ENCODE data around the gene DVL2.
"Not testable (repeated sequence)": the region's sequence is repeated elsewhere in the genome, so short reads cannot be mapped to it uniquely, and the experiment has no call there.

Gene DVL2

GRCh38 chr17:7191571-7192270 lies 42.6 kb downstream of the DVL2 start:
- Histone ChIP-seq H3K36me3 (ENCODE audit: control insufficient read depth, insufficient read depth, low read length) (no peaks in the 10 kb centered on the region), H3K4me3 (ENCODE audit: low read length) (no peak overlapping the region)

GRCh38 chr17:7191069-7191468 lies 43.2 kb downstream of the DVL2 start:
- Histone ChIP-seq H3K27me3 (ENCODE audit: control insufficient read depth, insufficient read depth, low read length) (no peaks in the 10 kb centered on the region), H3K9ac (ENCODE audit: low read length) (no peak overlapping the region), H3K4me3 (ENCODE audit: low read length) (no peak overlapping the region), H3K4me1 (ENCODE audit: control insufficient read depth, insufficient read depth, low read length) (no peaks in the 10 kb centered on the region), H3K36me3 (ENCODE audit: control insufficient read depth, insufficient read depth, low read length) (no peaks in the 10 kb centered on the region), H3K9me3 (ENCODE audit: control insufficient read depth, low read length) (no peaks in the 10 kb centered on the region)

More at GRCh38 chr17:7191571-7192270, 42.6 kb downstream of the DVL2 start:
- no peaks in the 10 kb centered on the region for H3K4me1 ChIP-seq (ENCODE audit: control insufficient read depth, insufficient read depth, low read length)
- H3K27me3 ChIP-seq (ENCODE audit: control insufficient read depth, insufficient read depth, low read length) = no peaks in the 10 kb centered on the region
- no peaks in the 10 kb centered on the region for H3K9me3 ChIP-seq (ENCODE audit: control insufficient read depth, low read length)
- no peak overlapping the region for H3K9ac ChIP-seq (ENCODE audit: low read length)

- no peaks in the 10 kb centered on the region for H3K36me3 ChIP-seq (ENCODE audit: control insufficient read depth, insufficient read depth, low read length)
- H3K27me3 ChIP-seq (ENCODE audit: control insufficient read depth, insufficient read depth, low read length) = no peaks in the 10 kb centered on the region
- no peaks in the 10 kb centered on the region for H3K9me3 ChIP-seq (ENCODE audit: control insufficient read depth, low read length)
- H3K9ac ChIP-seq (ENCODE audit: low read length) = no peak overlapping the region
- H3K4me3 ChIP-seq (ENCODE audit: low read length) = no peak overlapping the region
- H3K4me1 ChIP-seq (ENCODE audit: control insufficient read depth, insufficient read depth, low read length) = no peaks in the 10 kb centered on the region
These were observed 43.9 kb downstream of the DVL2 start for GRCh38 chr17:7190276-7190917.

- Histone ChIP-seq H3K36me3 (ENCODE audit: control insufficient read depth, insufficient read depth, low read length) (no peaks in the 10 kb centered on the region), H3K9me3 (ENCODE audit: control insufficient read depth, low read length) (no peaks in the 10 kb centered on the region), H3K27me3 (ENCODE audit: control insufficient read depth, insufficient read depth, low read length) (no peaks in the 10 kb centered on the region), H3K9ac (ENCODE audit: low read length) (no peak overlapping the region), H3K4me3 (ENCODE audit: low read length) (no peak overlapping the region), H3K4me1 (ENCODE audit: control insufficient read depth, insufficient read depth, low read length) (no peaks in the 10 kb centered on the region)
These were observed 48.1 kb downstream of the DVL2 start for GRCh38 chr17:7186241-7186640.

- no peaks in the 10 kb centered on the region for H3K36me3 ChIP-seq (ENCODE audit: control insufficient read depth, insufficient read depth, low read length)
- H3K4me3 ChIP-seq (ENCODE audit: low read length) = no peak overlapping the region
- no peaks in the 10 kb centered on the region for H3K9me3 ChIP-seq (ENCODE audit: control insufficient read depth, low read length)
- no peaks in the 10 kb centered on the region for H3K27me3 ChIP-seq (ENCODE audit: control insufficient read depth, insufficient read depth, low read length)
- no peaks in the 10 kb centered on the region for H3K4me1 ChIP-seq (ENCODE audit: control insufficient read depth, insufficient read depth, low read length)
- no peak overlapping the region for H3K9ac ChIP-seq (ENCODE audit: low read length)
These were observed 49.7 kb downstream of the DVL2 start for GRCh38 chr17:7184647-7185046.

- Histone ChIP-seq H3K9me3 (ENCODE audit: control insufficient read depth, low read length) (no peaks in the 10 kb centered on the region), H3K4me3 (ENCODE audit: low read length) (no peak overlapping the region), H3K36me3 (ENCODE audit: control insufficient read depth, insufficient read depth, low read length) (no peaks in the 10 kb centered on the region), H3K27me3 (ENCODE audit: control insufficient read depth, insufficient read depth, low read length) (no peaks in the 10 kb centered on the region), H3K4me1 (ENCODE audit: control insufficient read depth, insufficient read depth, low read length) (no peaks in the 10 kb centered on the region), H3K9ac (ENCODE audit: low read length) (no peak overlapping the region)
These were observed 50.2 kb downstream of the DVL2 start for GRCh38 chr17:7184091-7184488.

GRCh38 chr17:7183433-7184090 lies 50.8 kb downstream of the DVL2 start:
- peaks cover under 1% of the 10 kb centered on the region for H3K27me3 ChIP-seq (ENCODE audit: control insufficient read depth, insufficient read depth, low read length)
- H3K9ac ChIP-seq (ENCODE audit: low read length) = no peak overlapping the region
- no peaks in the 10 kb centered on the region for H3K4me1 ChIP-seq (ENCODE audit: control insufficient read depth, insufficient read depth, low read length)
- no peaks in the 10 kb centered on the region for H3K9me3 ChIP-seq (ENCODE audit: control insufficient read depth, low read length)
- H3K36me3 ChIP-seq (ENCODE audit: control insufficient read depth, insufficient read depth, low read length) = no peaks in the 10 kb centered on the region
- H3K4me3 ChIP-seq (ENCODE audit: low read length) = no peak overlapping the region

- not testable (repeated sequence) for H3K9me3 ChIP-seq (ENCODE audit: control insufficient read depth, low read length); H3K36me3 ChIP-seq (ENCODE audit: control insufficient read depth, insufficient read depth, low read length); H3K9ac ChIP-seq (ENCODE audit: low read length); H3K4me3 ChIP-seq (ENCODE audit: low read length)
- H3K4me1 ChIP-seq (ENCODE audit: control insufficient read depth, insufficient read depth, low read length) = peaks cover 12% of the 10 kb centered on the region
- peaks cover 14% of the 10 kb centered on the region for H3K27me3 ChIP-seq (ENCODE audit: control insufficient read depth, insufficient read depth, low read length)
These were observed 52.2 kb downstream of the DVL2 start for GRCh38 chr17:7182101-7182500.

- Histone ChIP-seq H3K4me3 (ENCODE audit: low read length) (no peak within 1 kb of the TSS), H3K9ac (ENCODE audit: low read length) (no peak within 1 kb of the TSS), H3K4me1 (ENCODE audit: control insufficient read depth, insufficient read depth, low read length) (peaks cover 16% of the 10 kb centered on the region), H3K36me3 (ENCODE audit: control insufficient read depth, insufficient read depth, low read length) (no peaks in the 10 kb centered on the region), H3K9me3 (ENCODE audit: control insufficient read depth, low read length) (no peaks in the 10 kb centered on the region), H3K27me3 (ENCODE audit: control insufficient read depth, insufficient read depth, low read length) (peaks cover 24% of the 10 kb centered on the region)
These were observed 54.7 kb downstream of the DVL2 start, which contains the start of gene ASGR1 for GRCh38 chr17:7179317-7180254. TSS of gene ASGR1 (minus strand) at chr17:7179370. CDS start at chr17:7178563, 807 bp downstream.

- H3K9me3 ChIP-seq (ENCODE audit: control insufficient read depth, low read length) = no peaks in the 10 kb centered on the region
- peaks cover 22% of the 10 kb centered on the region for H3K4me1 ChIP-seq (ENCODE audit: control insufficient read depth, insufficient read depth, low read length)
- H3K4me3 ChIP-seq (ENCODE audit: low read length) = no peak overlapping the region
- H3K9ac ChIP-seq (ENCODE audit: low read length) = no peak overlapping the region
- no peaks in the 10 kb centered on the region for H3K36me3 ChIP-seq (ENCODE audit: control insufficient read depth, insufficient read depth, low read length)
- peaks cover 26% of the 10 kb centered on the region for H3K27me3 ChIP-seq (ENCODE audit: control insufficient read depth, insufficient read depth, low read length)
These were observed 55.4 kb downstream of the DVL2 start for GRCh38 chr17:7178973-7179316.

- peak overlapping the region; percentile 28 for H3K9ac ChIP-seq (ENCODE audit: low read length)
These were observed 56.3 kb downstream of the DVL2 start for GRCh38 chr17:7177954-7178477.

More at GRCh38 chr17:7177954-7178477, 56.3 kb downstream of the DVL2 start:
- H3K9me3 ChIP-seq (ENCODE audit: control insufficient read depth, low read length) = no peaks in the 10 kb centered on the region
- no peak overlapping the region for H3K4me3 ChIP-seq (ENCODE audit: low read length)
- no peaks in the 10 kb centered on the region for H3K36me3 ChIP-seq (ENCODE audit: control insufficient read depth, insufficient read depth, low read length)
- peaks cover 29% of the 10 kb centered on the region for H3K27me3 ChIP-seq (ENCODE audit: control insufficient read depth, insufficient read depth, low read length)
- H3K4me1 ChIP-seq (ENCODE audit: control insufficient read depth, insufficient read depth, low read length) = peaks cover 26% of the 10 kb centered on the region
